ENCODE measurements around the gene SUMO3. TPM values are rescaled to one million over a fixed set of nuclear protein-coding genes. Genes with fewer than 3 reads are reported as not detected.

SUMO3 gene
- total and polyA plus RNA-seq, 3 experiments from 2014 or later: 81.7 to 88.1 (median 85.3) TPM

GRCh38 chr21:44795342-44795741 is 22.5 kb downstream of the SUMO3 start:
- Mint-ChIP-seq H3K27ac (peak overlapping the region in 1 of 8 donors; percentile 86), H3K36me3 (peaks cover 5 to 71% (median 9%) of the 10 kb centered on the region in 3 donors)

DNA sequence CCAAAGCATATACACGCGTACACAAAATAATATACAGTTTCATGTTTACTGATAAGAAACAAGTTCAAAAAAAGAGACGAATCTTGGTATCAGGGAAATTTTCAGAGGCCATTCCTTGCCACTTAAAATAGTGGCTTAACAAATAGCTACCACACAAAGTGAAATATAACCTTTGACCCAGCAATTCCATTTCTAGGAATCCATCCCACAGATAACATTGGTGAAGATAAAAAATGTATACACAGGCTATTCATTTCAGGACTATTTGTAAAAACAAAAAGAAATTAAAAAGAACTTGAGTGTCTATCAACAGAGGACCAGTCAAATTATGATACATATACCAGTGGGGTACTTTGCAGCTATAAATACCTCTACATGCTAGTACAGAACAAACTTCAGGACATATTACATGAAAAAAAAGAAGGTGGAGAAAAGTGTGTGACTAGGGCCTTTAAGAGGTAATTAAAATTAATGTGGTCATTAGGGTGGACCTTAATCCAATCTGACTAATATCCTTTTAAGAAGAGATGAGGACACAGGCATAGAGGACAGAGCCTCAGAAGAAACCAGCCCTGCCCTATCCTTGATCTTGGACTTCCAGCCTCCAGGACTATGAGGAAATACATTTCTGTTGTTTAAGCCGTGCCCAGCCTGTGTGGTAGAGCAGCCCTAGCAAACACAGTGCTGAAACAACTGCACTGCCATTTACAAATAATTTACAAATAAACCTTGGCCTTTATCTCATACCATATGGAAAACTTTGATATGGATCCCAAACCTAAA is 24.1 kb downstream of the SUMO3 start:
- POLR2A ChIA-PET: interaction anchor here (1.0 kb wide), 1 partner anchor 24 kb away, joined by 3 read pairs; the partner anchor contains the start of gene SUMO3
- H3K4me3 ChIP-seq (ENCODE audit: low read length): no peak overlapping the region
- H3K36me3 ChIP-seq (ENCODE audit: insufficient read depth, low read length): peaks cover 9% of the 10 kb centered on the region
- Mint-ChIP-seq H3K4me1 (peaks cover 44 to 77% (median 47%) of the 10 kb centered on the region in 3 donors), H3K4me3 (peak overlapping the region in 1 of 7 donors; percentile 18), H3K36me3 (peaks cover 5 to 65% (median 9%) of the 10 kb centered on the region in 3 donors), H3K27me3 (peaks cover 0 to 3% of the 10 kb centered on the region in 2 donors), H3K27ac (peak overlapping the region in 7 of 8 donors; percentile 8 to 84 (median 66)), H3K9me3 (no peaks in the 10 kb centered on the region)
- peaks cover 8% of the 10 kb centered on the region for H3K4me1 ChIP-seq (ENCODE audit: insufficient read depth, low read length)
- CTCF ChIA-PET: interaction anchor here (0.8 to 2.1 kb wide), 26 partner anchors 8 to 289 kb away, joined by 3 to 63 read pairs (median 5); partner anchors contain the start of genes KRTAP12-1, PTTG1IP and UBE2G2
- H3K9me3 ChIP-seq (ENCODE audit: low read length): no peaks in the 10 kb centered on the region
- no peaks in the 10 kb centered on the region for H3K27me3 ChIP-seq (ENCODE audit: insufficient read depth, low read length, poor library complexity, severe bottlenecking)
- no peak for DNase-seq
- no peak overlapping the region for H3K27ac ChIP-seq (ENCODE audit: low read depth, low read length)

More at GRCh38 chr21:44795342-44795741, 22.5 kb downstream of the SUMO3 start:
- Histone ChIP-seq H3K4me3 (ENCODE audit: low read length) (no peak overlapping the region), H3K4me1 (ENCODE audit: insufficient read depth, low read length) (peaks cover 21% of the 10 kb centered on the region), H3K36me3 (ENCODE audit: insufficient read depth, low read length) (peaks cover 16% of the 10 kb centered on the region), H3K27ac (ENCODE audit: low read depth, low read length) (no peak overlapping the region), H3K9me3 (ENCODE audit: low read length) (no peaks in the 10 kb centered on the region), H3K27me3 (ENCODE audit: insufficient read depth, low read length, poor library complexity, severe bottlenecking) (no peaks in the 10 kb centered on the region)
- Mint-ChIP-seq H3K4me3 (peak overlapping the region in 1 of 7 donors; percentile 26), H3K27me3 (peaks cover 0 to 3% of the 10 kb centered on the region in 2 donors), H3K9me3 (no peaks in the 10 kb centered on the region), H3K4me1 (peaks cover 49 to 82% (median 58%) of the 10 kb centered on the region in 3 donors)
- ChIA-PET CTCF (interaction anchor here (1.5 kb wide), 1 partner anchor 285 kb away, joined by 6 read pairs; no protein-coding TSS in a partner anchor), POLR2A (interaction anchor here (0.6 kb wide), 1 partner anchor 1143 kb away, joined by 5 read pairs; no protein-coding TSS in a partner anchor)
- no peak for DNase-seq

GRCh38 chr21:44792702-44793591 is 24.9 kb downstream of the SUMO3 start:
- peaks cover 5 to 59% (median 9%) of the 10 kb centered on the region in 3 donors for H3K36me3 Mint-ChIP-seq
- H3K4me3 Mint-ChIP-seq: peak overlapping the region in 1 of 7 donors; percentile 18
- H3K36me3 ChIP-seq (ENCODE audit: insufficient read depth, low read length): peaks cover 7% of the 10 kb centered on the region
- ChIA-PET POLR2A (interaction anchor here (1.0 kb wide), 1 partner anchor 25 kb away, joined by 3 read pairs; the partner anchor contains the start of gene SUMO3), CTCF (interaction anchor here (0.7 to 2.1 kb wide), 28 partner anchors 9 to 291 kb away, joined by 3 to 63 read pairs (median 4); partner anchors contain the start of genes KRTAP12-1, PTTG1IP and UBE2G2)
- H3K4me3 ChIP-seq (ENCODE audit: low read length): no peak overlapping the region
- H3K27me3 Mint-ChIP-seq: peaks cover 0 to 3% of the 10 kb centered on the region in 2 donors
- H3K27ac Mint-ChIP-seq: peak overlapping the region; percentile 6 to 84 (median 61)
- H3K9me3 Mint-ChIP-seq: no peaks in the 10 kb centered on the region
- peak; percentile 23 to 65 (median 48) for DNase-seq
- H3K4me1 ChIP-seq (ENCODE audit: insufficient read depth, low read length): peaks cover 8% of the 10 kb centered on the region
- peaks cover 39 to 72% (median 44%) of the 10 kb centered on the region in 3 donors for H3K4me1 Mint-ChIP-seq
- H3K27me3 ChIP-seq (ENCODE audit: insufficient read depth, low read length, poor library complexity, severe bottlenecking): no peaks in the 10 kb centered on the region
- H3K27ac ChIP-seq (ENCODE audit: low read depth, low read length): no peak overlapping the region
- no peaks in the 10 kb centered on the region for H3K9me3 ChIP-seq (ENCODE audit: low read length)

DNA sequence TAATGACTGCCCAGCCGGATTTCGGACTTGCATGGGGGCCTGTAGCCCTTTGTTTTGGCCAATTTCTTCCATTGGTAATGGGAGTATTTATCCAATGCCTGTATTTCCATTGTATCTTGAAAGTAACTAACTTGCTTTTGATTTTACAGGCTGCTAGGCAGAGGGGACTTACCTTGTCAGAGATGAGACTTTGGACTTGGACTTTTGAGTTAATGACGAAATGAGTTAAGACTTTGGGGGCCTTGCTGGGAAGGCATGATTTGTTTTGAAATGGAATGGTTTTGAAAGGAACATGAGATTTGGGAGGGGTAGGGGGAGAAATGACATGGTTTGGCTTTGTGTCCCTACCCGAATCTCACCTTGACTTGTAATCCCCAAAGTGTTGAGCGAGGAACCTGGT is 25.9 kb downstream of the SUMO3 start:
- Histone ChIP-seq H3K4me1 (ENCODE audit: insufficient read depth, low read length) (peaks cover 8% of the 10 kb centered on the region), H3K27me3 (ENCODE audit: insufficient read depth, low read length, poor library complexity, severe bottlenecking) (no peaks in the 10 kb centered on the region), H3K36me3 (ENCODE audit: insufficient read depth, low read length) (peaks cover 10% of the 10 kb centered on the region), H3K27ac (ENCODE audit: low read depth, low read length) (no peak overlapping the region), H3K4me3 (ENCODE audit: low read length) (no peak overlapping the region), H3K9me3 (ENCODE audit: low read length) (no peaks in the 10 kb centered on the region)
- Mint-ChIP-seq H3K4me3 (no peak overlapping the region), H3K27me3 (peaks cover 0 to 3% of the 10 kb centered on the region in 2 donors), H3K36me3 (peaks cover 5 to 60% (median 10%) of the 10 kb centered on the region in 3 donors), H3K4me1 (peaks cover 37 to 71% (median 46%) of the 10 kb centered on the region in 3 donors), H3K27ac (peak overlapping the region in 1 of 8 donors; percentile 55), H3K9me3 (no peaks in the 10 kb centered on the region)
- ChIA-PET CTCF (interaction anchor here (1.1 kb wide), 1 partner anchor 282 kb away, joined by 6 read pairs; no protein-coding TSS in a partner anchor), POLR2A (interaction anchor here (0.6 kb wide), 1 partner anchor 82 kb away, joined by 3 read pairs; the partner anchor contains the start of gene PTTG1IP)
- no peak for DNase-seq

DNA sequence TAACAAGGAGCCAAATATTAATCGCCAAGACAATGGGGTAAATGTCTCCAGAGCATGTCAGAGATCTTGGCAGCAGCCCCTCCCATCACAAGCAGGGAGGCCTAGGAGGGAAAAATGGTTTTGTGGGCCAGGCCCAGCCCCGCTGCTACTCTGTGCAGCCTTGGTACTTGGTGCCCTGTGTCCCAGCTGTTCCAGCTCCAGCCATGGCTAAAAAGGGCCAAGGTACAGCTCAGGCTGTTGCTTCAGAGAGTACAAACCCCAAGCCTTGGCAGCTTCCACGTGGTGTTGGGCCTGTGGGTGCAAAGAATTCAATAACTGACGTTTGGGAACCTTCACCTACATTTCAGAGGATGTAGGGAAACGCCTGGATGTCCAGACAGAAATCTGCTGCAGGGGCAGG is 26.6 kb downstream of the SUMO3 start:
- ChIA-PET CTCF (interaction anchor here (1.1 kb wide), 1 partner anchor 281 kb away, joined by 6 read pairs; no protein-coding TSS in a partner anchor), POLR2A (interaction anchor here (0.6 kb wide), 1 partner anchor 82 kb away, joined by 3 read pairs; the partner anchor contains the start of gene PTTG1IP)
- H3K27me3 Mint-ChIP-seq: peaks cover 0 to 3% of the 10 kb centered on the region in 2 donors
- Histone ChIP-seq H3K9me3 (ENCODE audit: low read length) (no peaks in the 10 kb centered on the region), H3K36me3 (ENCODE audit: insufficient read depth, low read length) (peaks cover 14% of the 10 kb centered on the region), H3K4me1 (ENCODE audit: insufficient read depth, low read length) (peaks cover 8% of the 10 kb centered on the region), H3K27me3 (ENCODE audit: insufficient read depth, low read length, poor library complexity, severe bottlenecking) (no peaks in the 10 kb centered on the region), H3K27ac (ENCODE audit: low read depth, low read length) (no peak overlapping the region), H3K4me3 (ENCODE audit: low read length) (no peak overlapping the region)
- peak overlapping the region in 2 of 8 donors; percentile 61 to 64 for H3K27ac Mint-ChIP-seq
- DNase-seq: no peak
- H3K9me3 Mint-ChIP-seq: no peaks in the 10 kb centered on the region
- H3K36me3 Mint-ChIP-seq: peaks cover 5 to 56% (median 7%) of the 10 kb centered on the region in 3 donors
- H3K4me3 Mint-ChIP-seq: no peak overlapping the region
- H3K4me1 Mint-ChIP-seq: peaks cover 30 to 67% (median 40%) of the 10 kb centered on the region in 3 donors

DNA sequence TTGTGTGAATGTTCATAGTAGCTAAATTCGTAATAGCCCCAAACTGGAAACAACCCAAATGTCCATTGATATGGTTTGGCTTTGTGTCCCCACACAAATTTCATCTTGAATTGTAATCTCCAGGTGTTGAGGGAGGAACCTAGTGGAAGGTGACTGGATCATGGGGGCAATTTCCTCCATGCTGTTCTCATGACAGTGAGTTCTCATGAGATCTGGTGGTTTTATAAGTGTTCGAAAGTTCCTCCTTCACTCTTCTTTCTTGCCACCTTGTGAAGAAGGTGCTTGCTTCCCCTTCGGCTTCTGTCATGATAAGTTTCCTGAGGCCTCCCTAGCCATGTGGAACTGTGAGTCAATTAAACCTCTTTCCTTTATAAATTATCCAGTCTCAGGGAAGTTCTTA is 27.5 kb downstream of the SUMO3 start:
- peak overlapping the region in 2 of 8 donors; percentile 13 to 64 for H3K27ac Mint-ChIP-seq

GRCh38 chr21:44789880-44790279 is 28.0 kb downstream of the SUMO3 start:
- no peak overlapping the region for H3K27ac ChIP-seq (ENCODE audit: low read depth, low read length)
- CTCF ChIA-PET: interaction anchor here (1.5 kb wide), 1 partner anchor 11 kb away, joined by 4 read pairs; the partner anchor contains the start of gene UBE2G2
- Mint-ChIP-seq H3K27ac (peak overlapping the region in 3 of 8 donors; percentile 0 to 72 (median 41)), H3K4me3 (no peak overlapping the region), H3K36me3 (peaks cover 9 to 62% (median 15%) of the 10 kb centered on the region in 3 donors), H3K27me3 (peaks cover 0 to 5% of the 10 kb centered on the region in 2 donors), H3K9me3 (no peaks in the 10 kb centered on the region), H3K4me1 (peaks cover 30 to 62% (median 41%) of the 10 kb centered on the region in 3 donors)
- POLR2A ChIA-PET: interaction anchor here (0.7 kb wide), 1 partner anchor 39 kb away, joined by 11 read pairs; no protein-coding TSS in a partner anchor
- H3K4me3 ChIP-seq (ENCODE audit: low read length): no peak overlapping the region
- H3K27me3 ChIP-seq (ENCODE audit: insufficient read depth, low read length, poor library complexity, severe bottlenecking): no peaks in the 10 kb centered on the region
- H3K36me3 ChIP-seq (ENCODE audit: insufficient read depth, low read length): peaks cover 26% of the 10 kb centered on the region
- DNase-seq: no peak
- no peaks in the 10 kb centered on the region for H3K9me3 ChIP-seq (ENCODE audit: low read length)
- peaks cover 8% of the 10 kb centered on the region for H3K4me1 ChIP-seq (ENCODE audit: insufficient read depth, low read length)

More for the DNA sequence above, 27.5 kb downstream of the SUMO3 start:
- no peak for DNase-seq
- Mint-ChIP-seq H3K9me3 (no peaks in the 10 kb centered on the region), H3K27me3 (peaks cover 0 to 3% of the 10 kb centered on the region in 2 donors), H3K36me3 (peaks cover 9 to 57% (median 12%) of the 10 kb centered on the region in 3 donors), H3K4me3 (no peak overlapping the region), H3K4me1 (peaks cover 28 to 62% (median 38%) of the 10 kb centered on the region in 3 donors)
- H3K36me3 ChIP-seq (ENCODE audit: insufficient read depth, low read length): peaks cover 21% of the 10 kb centered on the region
- no peak overlapping the region for H3K4me3 ChIP-seq (ENCODE audit: low read length)
- H3K9me3 ChIP-seq (ENCODE audit: low read length): no peaks in the 10 kb centered on the region
- H3K27me3 ChIP-seq (ENCODE audit: insufficient read depth, low read length, poor library complexity, severe bottlenecking): no peaks in the 10 kb centered on the region
- H3K4me1 ChIP-seq (ENCODE audit: insufficient read depth, low read length): peaks cover 8% of the 10 kb centered on the region
- ChIA-PET POLR2A (no interaction called here), CTCF (interaction anchor here (1.5 kb wide), 1 partner anchor 11 kb away, joined by 4 read pairs; the partner anchor contains the start of gene UBE2G2)
- H3K27ac ChIP-seq (ENCODE audit: low read depth, low read length): no peak overlapping the region
